HepG2 (cell line): ENCODE data around the gene FGD4. TPM values are rescaled to one million over a fixed set of nuclear protein-coding genes. Genes with fewer than 3 reads are reported as not detected.

Source experiments
- ATF1 ChIP-seq: IDR thresholded peaks from 2 replicates; pipeline ENCODE4 v1.6.1; 2016; ENCODE audit warnings: mild to moderate bottlenecking, control low read depth
- MAFF ChIP-seq: IDR thresholded peaks from 2 replicates; pipeline ENCODE4 v1.6.1; 2011; ENCODE audit warnings: low read depth, low read length, improper control_type of control experiment
- NFIC ChIP-seq: IDR thresholded peaks from 2 replicates; pipeline ENCODE4 v1.6.1; 2012; ENCODE audit warnings: mild to moderate bottlenecking, low read length, inconsistent platforms
- NR2F2 ChIP-seq: IDR thresholded peaks from 2 replicates; pipeline ENCODE4 v1.6.1; 2012; ENCODE audit warnings: low read depth, inconsistent platforms, borderline replicate concordance
- SOX5 ChIP-seq: IDR thresholded peaks from 2 replicates; pipeline ENCODE4 v1.6.1; 2016; ENCODE audit warnings: borderline replicate concordance
- SOX6 ChIP-seq, 2 experiments: fragments of 450-650 bp in 1 of 2; sonication (generic) in 1 of 2; formaldehyde crosslinking in 1 of 2; IDR thresholded peaks; 2 replicates each; pipeline versions ENCODE4 v1.4.0 to v1.6.1; 2017 to 2020; ENCODE audit warnings: antibody characterized with exemption in 1 of 2, mild to moderate bottlenecking in 1 of 2, missing genetic modification reagents in 1 of 2
- ZNF124 ChIP-seq: sonication (generic); formaldehyde crosslinking; IDR thresholded peaks from 2 replicates; pipeline ENCODE4 v1.4.0; 2020; ENCODE audit warnings: missing genetic modification reagents
- ZNF205 ChIP-seq: IDR thresholded peaks from 2 replicates; pipeline ENCODE4 v1.6.1; 2018; ENCODE audit warnings: missing biosample characterization, missing genetic modification reagents
- ZNF878 ChIP-seq: sonication (generic); formaldehyde crosslinking; IDR thresholded peaks from 2 replicates; pipeline ENCODE4 v1.8.1; 2023; ENCODE audit warnings: mild to moderate bottlenecking, missing genetic modification reagents, moderate library complexity
- polyA plus RNA-seq, 8 experiments: library from polyadenylated mRNA; depleted of rRNA in 3 of 8; stranded (reverse) in 7 of 8; unstranded in 1 of 8; fragments of >200 nt; fragmentation: Illumina TruSeq in 4 of 8; extraction: Trizol in 4 of 8; gene quantifications; 2 replicates each; pipeline versions ENCODE4 v1.2.1 to v1.2.3, GENCODE V29; 2011 to 2016; ENCODE audit warnings: low read depth in 4 of 8, missing spikeins in 1 of 8, mixed read lengths in 1 of 8; ENCODE audit not compliant: insufficient read depth in 1 of 8
- total RNA-seq, 5 experiments: library from RNA; depleted of rRNA; stranded (reverse); fragments of >200 nt; fragmentation: Illumina TruSeq; extraction: Trizol; gene quantifications; 2 replicates each; pipeline ENCODE4 v1.2.3, GENCODE V29; 2016; ENCODE audit warnings: low read depth in 1 of 5
- TF ChIP-seq, protein P1 (sequence below): IDR thresholded peaks from 2 replicates; pipeline ENCODE4 v1.6.1; 2016; ENCODE audit warnings: missing compliant biosample characterization, missing genetic modification reagents, borderline replicate concordance
- TF ChIP-seq, protein P2 (sequence below): sonication (generic); formaldehyde crosslinking; IDR thresholded peaks from 2 replicates; pipeline ENCODE4 v1.5.0; 2020; ENCODE audit warnings: mild to moderate bottlenecking, missing genetic modification reagents
- TF ChIP-seq, protein P3 (sequence below): sonication (generic); formaldehyde crosslinking; conservative IDR thresholded peaks from 2 replicates; pipeline ENCODE4 v1.4.0; 2020; ENCODE audit warnings: mild to moderate bottlenecking, missing genetic modification reagents, moderate library complexity

The FGD4 gene
- total and polyA plus RNA-seq, 2 of the 13 experiments (the other 11 are each of a cell fraction or from before 2014, with no cell fraction given): 4.6 to 6.6 TPM

DNA sequence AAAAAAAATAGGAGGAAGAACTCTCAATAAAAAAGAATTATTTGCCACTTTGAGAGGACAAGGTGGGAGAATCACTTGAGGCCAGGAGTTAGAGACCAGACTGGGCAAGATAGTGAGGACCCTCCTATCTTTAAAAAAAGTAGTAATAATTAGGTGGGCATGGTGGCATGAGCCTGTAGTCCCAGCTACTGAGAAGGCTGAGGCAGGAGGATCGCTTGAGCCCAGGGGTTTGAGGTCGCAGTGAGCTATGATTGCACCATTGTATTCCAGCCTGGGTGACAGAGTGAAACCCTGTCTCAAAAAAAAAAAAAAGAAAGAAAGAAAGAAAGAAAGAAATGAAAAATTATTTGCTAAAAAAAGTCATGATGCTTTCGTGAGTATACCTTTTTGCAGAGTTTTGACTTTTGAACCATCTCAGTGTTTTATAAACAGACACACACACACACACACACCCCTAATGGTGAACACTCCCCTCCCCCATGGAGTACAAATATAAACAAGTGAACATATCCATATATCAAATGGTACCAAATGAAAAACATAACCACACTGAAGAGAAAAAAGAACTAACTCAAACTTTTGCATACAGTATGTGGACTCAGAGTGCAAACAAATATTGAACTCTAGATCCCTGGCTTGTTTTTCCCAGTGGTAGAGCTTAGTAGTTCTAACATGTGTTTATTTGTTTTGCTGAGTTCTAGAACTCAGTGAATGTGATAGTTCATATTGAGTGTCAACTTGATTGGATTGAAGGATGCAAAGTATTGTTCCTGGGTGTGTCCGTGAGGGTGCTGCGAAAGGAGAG is 252.0 kb downstream of the FGD4 start (continued):
- TF ChIP-seq, protein P1, sequence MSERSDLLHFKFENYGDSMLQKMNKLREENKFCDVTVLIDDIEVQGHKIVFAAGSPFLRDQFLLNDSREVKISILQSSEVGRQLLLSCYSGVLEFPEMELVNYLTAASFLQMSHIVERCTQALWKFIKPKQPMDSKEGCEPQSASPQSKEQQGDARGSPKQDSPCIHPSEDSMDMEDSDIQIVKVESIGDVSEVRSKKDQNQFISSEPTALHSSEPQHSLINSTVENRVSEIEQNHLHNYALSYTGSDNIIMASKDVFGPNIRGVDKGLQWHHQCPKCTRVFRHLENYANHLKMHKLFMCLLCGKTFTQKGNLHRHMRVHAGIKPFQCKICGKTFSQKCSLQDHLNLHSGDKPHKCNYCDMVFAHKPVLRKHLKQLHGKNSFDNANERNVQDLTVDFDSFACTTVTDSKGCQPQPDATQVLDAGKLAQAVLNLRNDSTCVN (CRISPR knock-in tag): peak; percentile 95
- TF ChIP-seq SOX6 (IDR thresholded peaks at IDR 0.05) (no peak), SOX6 (CRISPR knock-in tag; IDR thresholded peaks at IDR 0.05) (0 out of 2 replicates have a peak, but pooled peaks have one; percentile 14), SOX5 (CRISPR knock-in tag) (peak; percentile 32; the same call in 1 of the 2 replicates), ZNF124 (no peak), NR2F2 (no peak), NFIC (peak; percentile 24; the same call in 1 of the 2 replicates), ATF1 (no peak), ZNF205 (CRISPR knock-in tag) (no peak), ZNF878 (CRISPR knock-in tag) (no peak), MAFF (no peak)
- TF ChIP-seq, protein P2, sequence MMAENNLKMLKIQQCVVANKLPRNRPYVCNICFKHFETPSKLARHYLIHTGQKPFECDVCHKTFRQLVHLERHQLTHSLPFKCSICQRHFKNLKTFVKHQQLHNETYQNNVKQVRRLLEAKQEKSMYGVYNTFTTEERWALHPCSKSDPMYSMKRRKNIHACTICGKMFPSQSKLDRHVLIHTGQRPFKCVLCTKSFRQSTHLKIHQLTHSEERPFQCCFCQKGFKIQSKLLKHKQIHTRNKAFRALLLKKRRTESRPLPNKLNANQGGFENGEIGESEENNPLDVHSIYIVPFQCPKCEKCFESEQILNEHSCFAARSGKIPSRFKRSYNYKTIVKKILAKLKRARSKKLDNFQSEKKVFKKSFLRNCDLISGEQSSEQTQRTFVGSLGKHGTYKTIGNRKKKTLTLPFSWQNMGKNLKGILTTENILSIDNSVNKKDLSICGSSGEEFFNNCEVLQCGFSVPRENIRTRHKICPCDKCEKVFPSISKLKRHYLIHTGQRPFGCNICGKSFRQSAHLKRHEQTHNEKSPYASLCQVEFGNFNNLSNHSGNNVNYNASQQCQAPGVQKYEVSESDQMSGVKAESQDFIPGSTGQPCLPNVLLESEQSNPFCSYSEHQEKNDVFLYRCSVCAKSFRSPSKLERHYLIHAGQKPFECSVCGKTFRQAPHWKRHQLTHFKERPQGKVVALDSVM (CRISPR knock-in tag): peak; percentile 68
- TF ChIP-seq, protein P3, sequence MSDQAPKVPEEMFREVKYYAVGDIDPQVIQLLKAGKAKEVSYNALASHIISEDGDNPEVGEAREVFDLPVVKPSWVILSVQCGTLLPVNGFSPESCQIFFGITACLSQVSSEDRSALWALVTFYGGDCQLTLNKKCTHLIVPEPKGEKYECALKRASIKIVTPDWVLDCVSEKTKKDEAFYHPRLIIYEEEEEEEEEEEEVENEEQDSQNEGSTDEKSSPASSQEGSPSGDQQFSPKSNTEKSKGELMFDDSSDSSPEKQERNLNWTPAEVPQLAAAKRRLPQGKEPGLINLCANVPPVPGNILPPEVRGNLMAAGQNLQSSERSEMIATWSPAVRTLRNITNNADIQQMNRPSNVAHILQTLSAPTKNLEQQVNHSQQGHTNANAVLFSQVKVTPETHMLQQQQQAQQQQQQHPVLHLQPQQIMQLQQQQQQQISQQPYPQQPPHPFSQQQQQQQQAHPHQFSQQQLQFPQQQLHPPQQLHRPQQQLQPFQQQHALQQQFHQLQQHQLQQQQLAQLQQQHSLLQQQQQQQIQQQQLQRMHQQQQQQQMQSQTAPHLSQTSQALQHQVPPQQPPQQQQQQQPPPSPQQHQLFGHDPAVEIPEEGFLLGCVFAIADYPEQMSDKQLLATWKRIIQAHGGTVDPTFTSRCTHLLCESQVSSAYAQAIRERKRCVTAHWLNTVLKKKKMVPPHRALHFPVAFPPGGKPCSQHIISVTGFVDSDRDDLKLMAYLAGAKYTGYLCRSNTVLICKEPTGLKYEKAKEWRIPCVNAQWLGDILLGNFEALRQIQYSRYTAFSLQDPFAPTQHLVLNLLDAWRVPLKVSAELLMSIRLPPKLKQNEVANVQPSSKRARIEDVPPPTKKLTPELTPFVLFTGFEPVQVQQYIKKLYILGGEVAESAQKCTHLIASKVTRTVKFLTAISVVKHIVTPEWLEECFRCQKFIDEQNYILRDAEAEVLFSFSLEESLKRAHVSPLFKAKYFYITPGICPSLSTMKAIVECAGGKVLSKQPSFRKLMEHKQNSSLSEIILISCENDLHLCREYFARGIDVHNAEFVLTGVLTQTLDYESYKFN (CRISPR knock-in tag): peak; percentile 53; the same call in 1 of the 2 replicates
